Chondrocyte (in vitro differentiated cells): Measurements from ENCODE around the gene ADIPOR2. TPM values are rescaled to one million over a fixed set of nuclear protein-coding genes. Genes with fewer than 3 reads are reported as not detected.

Experiments
- DNase-seq: peaks from one replicate; pipeline ENCODE4 v3.0.0; 2021; ENCODE audit warnings: mixed read lengths, low spot score
- H3K27ac Mint-ChIP-seq: one replicate; pipeline ENCODE4 v1.8.0; 2021; ENCODE audit warnings: mild to moderate bottlenecking, moderate library complexity, mixed read lengths; ENCODE audit not compliant: unreplicated experiment
- H3K27me3 Mint-ChIP-seq: 2 replicates; pipeline ENCODE4 v1.8.0; 2021; ENCODE audit warnings: low read depth, mixed read lengths
- H3K36me3 Mint-ChIP-seq: 2 replicates; pipeline ENCODE4 v1.8.0; 2021; ENCODE audit warnings: low read depth, mixed read lengths
- H3K4me1 Mint-ChIP-seq: 2 replicates; pipeline ENCODE4 v1.8.0; 2021; ENCODE audit warnings: low read depth, mild to moderate bottlenecking, mixed read lengths
- H3K4me3 Mint-ChIP-seq: one replicate; pipeline ENCODE4 v1.8.0; 2021; ENCODE audit warnings: mild to moderate bottlenecking, moderate library complexity, mixed read lengths; ENCODE audit not compliant: unreplicated experiment
- H3K9me3 Mint-ChIP-seq: 2 replicates; pipeline ENCODE4 v1.8.0; 2021; ENCODE audit warnings: low read depth, mixed read lengths
- CTCF ChIP-seq: fragments of 200-600 bp; sonication (generic); IDR thresholded peaks from 2 replicates; pipeline ENCODE4 v1.5.0; 2021; ENCODE audit warnings: antibody characterized with exemption, mild to moderate bottlenecking, moderate library complexity
- total RNA-seq: library from RNA; stranded (reverse); gene quantifications from 3 replicates; pipeline ENCODE4 v1.2.1, GENCODE V29; 2021

Gene ADIPOR2
- total RNA-seq, 1 donor from 2014 or later: 35.6 TPM

GRCh38 chr12:1758887-1759286 lies 68.0 kb downstream of the ADIPOR2 start:
- Mint-ChIP-seq H3K27me3 (no peaks in the 10 kb centered on the region), H3K36me3 (peaks cover 20% of the 10 kb centered on the region), H3K4me3 (no peak overlapping the region), H3K9me3 (peaks cover 5% of the 10 kb centered on the region), H3K27ac (peak overlapping the region; percentile 32), H3K4me1 (peaks cover 33% of the 10 kb centered on the region)
- DNase-seq: no peak
- no peak for TF ChIP-seq CTCF

- no peaks in the 10 kb centered on the region for H3K27me3 Mint-ChIP-seq
- no peak for DNase-seq
- H3K4me1 Mint-ChIP-seq: peaks cover 37% of the 10 kb centered on the region
- H3K27ac Mint-ChIP-seq: no peak overlapping the region
- H3K36me3 Mint-ChIP-seq: peaks cover 14% of the 10 kb centered on the region
- no peak for TF ChIP-seq CTCF
- H3K9me3 Mint-ChIP-seq: peaks cover 5% of the 10 kb centered on the region
- H3K4me3 Mint-ChIP-seq: no peak overlapping the region
Observed at GRCh38 chr12:1760566-1761382, 69.9 kb downstream of the ADIPOR2 start.

- H3K4me3 Mint-ChIP-seq: no peak overlapping the region
- H3K27ac Mint-ChIP-seq: no peak overlapping the region
- H3K36me3 Mint-ChIP-seq: peaks cover 10% of the 10 kb centered on the region
- TF ChIP-seq CTCF: no peak
- H3K9me3 Mint-ChIP-seq: peaks cover 5% of the 10 kb centered on the region
- no peaks in the 10 kb centered on the region for H3K27me3 Mint-ChIP-seq
- H3K4me1 Mint-ChIP-seq: peaks cover 37% of the 10 kb centered on the region
- no peak for DNase-seq
Observed at GRCh38 chr12:1761857-1762256, 71.0 kb downstream of the ADIPOR2 start.

GRCh38 chr12:1763153-1763552 lies 72.3 kb downstream of the ADIPOR2 start:
- Mint-ChIP-seq H3K27me3 (no peaks in the 10 kb centered on the region), H3K9me3 (peaks cover 5% of the 10 kb centered on the region), H3K27ac (no peak overlapping the region), H3K36me3 (peaks cover 7% of the 10 kb centered on the region), H3K4me3 (no peak overlapping the region), H3K4me1 (peaks cover 35% of the 10 kb centered on the region)
- no peak for TF ChIP-seq CTCF
- no peak for DNase-seq

GRCh38 chr12:1766110-1766509 lies 75.2 kb downstream of the ADIPOR2 start:
- H3K4me1 Mint-ChIP-seq: peaks cover 27% of the 10 kb centered on the region
- no peaks in the 10 kb centered on the region for H3K36me3 Mint-ChIP-seq
- DNase-seq: no peak
- no peaks in the 10 kb centered on the region for H3K27me3 Mint-ChIP-seq
- no peaks in the 10 kb centered on the region for H3K9me3 Mint-ChIP-seq
- TF ChIP-seq CTCF: no peak
- H3K27ac Mint-ChIP-seq: no peak overlapping the region
- H3K4me3 Mint-ChIP-seq: no peak overlapping the region
